Astrocyte of the cerebellum (primary cell): ENCODE measurements around the gene GPSM3.
A peak's percentile ranks its signal among the peaks of the same experiment; 100 is the strongest.
"Not testable (repeated sequence)": the region's sequence is repeated elsewhere in the genome, so short reads cannot be mapped to it uniquely, and the experiment has no call there.

ENCODE experiments used
- DNase-seq: peaks from one replicate; pipeline ENCODE4 v3.0.0-alpha.2; 2011; ENCODE audit warnings: low read depth
- H3K4me3 ChIP-seq: 2 replicates; pipeline ENCODE4 v1.5.1; 2011; ENCODE audit warnings: mild to moderate bottlenecking, low read depth, low read length, moderate library complexity
- CTCF ChIP-seq: IDR thresholded peaks from 2 replicates; pipeline ENCODE4 v1.5.1; 2012; ENCODE audit warnings: low read length, low read depth, moderate library complexity, mild to moderate bottlenecking; ENCODE audit errors: missing control alignments
- in situ Hi-C: cut with HindIII; loops from 2 replicates; pipeline ENCODE4 v1.10.0; 2017; ENCODE audit warnings: low sequenced_read_pairs

GPSM3 gene

GRCh38 chr6:32196682-32197616 lies 4.5 kb upstream of the GPSM3 start:
- DNase-seq = no peak
- peak; percentile 6 for TF ChIP-seq CTCF
- H3K4me3 ChIP-seq = peak overlapping the region; percentile 83
- in situ Hi-C loops = no loop called here

GRCh38 chr6:32195902-32196681 lies 3.6 kb upstream of the GPSM3 start:
- TF ChIP-seq CTCF = no peak
- peak; percentile 58 for DNase-seq
- in situ Hi-C loops = no loop called here
- H3K4me3 ChIP-seq = peak overlapping the region; percentile 83

- peak; percentile 45 for TF ChIP-seq CTCF
- peak; percentile 99 for DNase-seq
- in situ Hi-C loops = no loop called here
- peak overlapping the region; percentile 83 for H3K4me3 ChIP-seq
Observed at GRCh38 chr6:32195652-32195901, 3.1 kb upstream of the GPSM3 start.

GRCh38 chr6:32194825-32195651 lies 2.6 kb upstream of the GPSM3 start:
- in situ Hi-C loops = no loop called here
- peak; percentile 49 for TF ChIP-seq CTCF
- DNase-seq = peak; percentile 27
- peak overlapping the region; percentile 83 for H3K4me3 ChIP-seq

- in situ Hi-C loops = no loop called here
- TF ChIP-seq CTCF = no peak
- DNase-seq = no peak
- no peak overlapping the region for H3K4me3 ChIP-seq
Observed at GRCh38 chr6:32194388-32194787, 1.9 kb upstream of the GPSM3 start.

- DNase-seq, H3K4me3 ChIP-seq, in situ Hi-C loops: not testable (repeated sequence)
Observed at GRCh38 chr6:32193096-32193495, 653 bp upstream of the GPSM3 start.
